GM23338 (cell line): ENCODE data around the gene SBF2. TPM values are rescaled to one million over a fixed set of nuclear protein-coding genes. Genes with fewer than 3 reads are reported as not detected.

Experiments used
- ATAC-seq: fragments of 200-7000 bp; cut with Tn5 transposase; 3 replicates; pipeline ENCODE4 v1.9.1; 2020
- DNase-seq: peaks from one replicate; pipeline ENCODE4 v3.0.0-alpha.2; 2015; ENCODE audit warnings: low spot score
- H2AFZ ChIP-seq: fragments of 200-600 bp; sonication (generic); 2 replicates; pipeline ENCODE4 v1.8.0; 2016; ENCODE audit warnings: antibody characterized with exemption, mild to moderate bottlenecking, moderate library complexity
- H3F3A ChIP-seq: fragments of 200-600 bp; sonication (generic); replicated peaks from 2 replicates; pipeline ENCODE4 v1.8.0; 2017; ENCODE audit warnings: antibody characterized with exemption, mixed run types, low read depth
- H3K27ac ChIP-seq: fragments of 200-600 bp; sonication (generic); 2 replicates; pipeline ENCODE4 v1.6.1; 2016; ENCODE audit warnings: low read depth
- H3K27me3 ChIP-seq: fragments of 200-600 bp; sonication (generic); 2 replicates; pipeline ENCODE4 v1.8.0; 2016; ENCODE audit warnings: mild to moderate bottlenecking, mixed run types, moderate library complexity; ENCODE audit not compliant: insufficient read depth
- H3K36me3 ChIP-seq: fragments of 200-600 bp; sonication (generic); 2 replicates; pipeline ENCODE4 v1.8.0; 2016; ENCODE audit warnings: mild to moderate bottlenecking; ENCODE audit not compliant: insufficient read depth
- H3K4me1 ChIP-seq: fragments of 200-600 bp; sonication (generic); 2 replicates; pipeline ENCODE4 v1.8.0; 2016; ENCODE audit warnings: mild to moderate bottlenecking, moderate library complexity; ENCODE audit not compliant: insufficient read depth
- H3K4me2 ChIP-seq: fragments of 200-600 bp; sonication (generic); 2 replicates; pipeline ENCODE4 v1.7.1; 2017; ENCODE audit warnings: mixed run types
- H3K4me3 ChIP-seq: fragments of 200-600 bp; sonication (generic); 2 replicates; pipeline ENCODE4 v1.6.1; 2016; ENCODE audit warnings: mixed run types
- H3K79me2 ChIP-seq: fragments of 200-600 bp; sonication (generic); replicated peaks from 2 replicates; pipeline ENCODE4 v1.8.0; 2017; ENCODE audit warnings: mild to moderate bottlenecking; ENCODE audit not compliant: insufficient read depth
- H3K9me2 ChIP-seq: fragments of 200-600 bp; sonication (generic); 2 replicates; pipeline ENCODE4 v1.8.0; 2017; ENCODE audit not compliant: insufficient read depth
- H4K20me1 ChIP-seq: fragments of 200-600 bp; sonication (generic); replicated peaks from 2 replicates; pipeline ENCODE4 v1.8.0; 2017; ENCODE audit warnings: mild to moderate bottlenecking; ENCODE audit not compliant: insufficient read depth
- H3K27ac Mint-ChIP-seq: 2 replicates; pipeline ENCODE4 v1.8.0; 2020; ENCODE audit warnings: inconsistent platforms, mild to moderate bottlenecking, moderate library complexity, mixed read lengths
- H3K27me3 Mint-ChIP-seq: 3 replicates; pipeline ENCODE4 v1.8.0; 2022; ENCODE audit warnings: low read depth, mild to moderate bottlenecking, moderate library complexity, mixed read lengths, inconsistent platforms; ENCODE audit not compliant: insufficient read depth, poor library complexity
- H3K36me3 Mint-ChIP-seq: 3 replicates; pipeline ENCODE4 v1.8.0; 2021; ENCODE audit warnings: low read depth, mild to moderate bottlenecking, inconsistent platforms, moderate library complexity, mixed read lengths
- H3K4me1 Mint-ChIP-seq: 3 replicates; pipeline ENCODE4 v1.8.0; 2020; ENCODE audit warnings: mild to moderate bottlenecking, inconsistent platforms, mixed read lengths
- H3K4me3 Mint-ChIP-seq: 3 replicates; pipeline ENCODE4 v1.8.0; 2021; ENCODE audit warnings: moderate library complexity, mild to moderate bottlenecking, inconsistent platforms, mixed read lengths
- H3K9me3 Mint-ChIP-seq: 3 replicates; pipeline ENCODE4 v1.8.0; 2020; ENCODE audit warnings: moderate library complexity, mild to moderate bottlenecking, inconsistent platforms, mixed read lengths
- CREB1 ChIP-seq: fragments of 250-450 bp; sonication (Bioruptor Pico); IDR thresholded peaks from 2 replicates; pipeline ENCODE4 v1.5.0; 2020; ENCODE audit warnings: low read depth, mild to moderate bottlenecking, moderate library complexity
- EZH2 ChIP-seq: fragments of 200-600 bp; sonication (generic); IDR thresholded peaks from one replicate; pipeline ENCODE4 v1.8.0; 2017; ENCODE audit warnings: antibody characterized with exemption, mild to moderate bottlenecking, low read depth; ENCODE audit not compliant: unreplicated experiment
- JUNB ChIP-seq: IDR thresholded peaks from one replicate; pipeline ENCODE4 v1.6.1; 2016; ENCODE audit warnings: antibody characterized with exemption; ENCODE audit not compliant: unreplicated experiment
- POLR2AphosphoS5 ChIP-seq: IDR thresholded peaks from 2 replicates; pipeline ENCODE4 v1.6.1; 2016; ENCODE audit warnings: antibody characterized with exemption, low read depth
- STAT1 ChIP-seq: IDR thresholded peaks from one replicate; pipeline ENCODE4 v1.6.1; 2016; ENCODE audit warnings: antibody characterized with exemption; ENCODE audit not compliant: unreplicated experiment
- ZNF114 ChIP-seq: fragments of 250-450 bp; sonication (Bioruptor Pico); IDR thresholded peaks from 2 replicates; pipeline ENCODE4 v1.5.0; 2020; ENCODE audit warnings: mild to moderate bottlenecking, moderate library complexity
- ZNF331 ChIP-seq: fragments of 250-450 bp; sonication (Bioruptor Pico); IDR thresholded peaks from 2 replicates; pipeline ENCODE4 v1.5.0; 2020; ENCODE audit warnings: low read depth, mild to moderate bottlenecking, moderate library complexity
- polyA plus RNA-seq: library from polyadenylated mRNA; unstranded; fragments of >200 nt; fragmentation: Nextera tagmentation; extraction: Ambion mirVana; gene quantifications from 2 replicates; pipeline ENCODE4 v1.2.1, GENCODE V29; 2016
- total RNA-seq: library from RNA; depleted of rRNA; stranded (reverse); fragments of >200 nt; shearing (Covaris generic); gene quantifications from 2 replicates; pipeline ENCODE4 v1.2.3, GENCODE V29; 2014
- TF ChIP-seq, protein P1 (sequence below): fragments of 250-450 bp; sonication (Bioruptor Pico); IDR thresholded peaks from 2 replicates; pipeline ENCODE4 v1.5.0; 2020; ENCODE audit warnings: mild to moderate bottlenecking, moderate library complexity
- TF ChIP-seq, protein P2 (sequence below): IDR thresholded peaks from one replicate; pipeline ENCODE4 v1.6.1; 2018; ENCODE audit warnings: antibody characterized with exemption; ENCODE audit not compliant: unreplicated experiment

Gene SBF2
- total and polyA plus RNA-seq, 2 experiments from 2014 or later, result 25.6 to 53.5 TPM

DNA sequence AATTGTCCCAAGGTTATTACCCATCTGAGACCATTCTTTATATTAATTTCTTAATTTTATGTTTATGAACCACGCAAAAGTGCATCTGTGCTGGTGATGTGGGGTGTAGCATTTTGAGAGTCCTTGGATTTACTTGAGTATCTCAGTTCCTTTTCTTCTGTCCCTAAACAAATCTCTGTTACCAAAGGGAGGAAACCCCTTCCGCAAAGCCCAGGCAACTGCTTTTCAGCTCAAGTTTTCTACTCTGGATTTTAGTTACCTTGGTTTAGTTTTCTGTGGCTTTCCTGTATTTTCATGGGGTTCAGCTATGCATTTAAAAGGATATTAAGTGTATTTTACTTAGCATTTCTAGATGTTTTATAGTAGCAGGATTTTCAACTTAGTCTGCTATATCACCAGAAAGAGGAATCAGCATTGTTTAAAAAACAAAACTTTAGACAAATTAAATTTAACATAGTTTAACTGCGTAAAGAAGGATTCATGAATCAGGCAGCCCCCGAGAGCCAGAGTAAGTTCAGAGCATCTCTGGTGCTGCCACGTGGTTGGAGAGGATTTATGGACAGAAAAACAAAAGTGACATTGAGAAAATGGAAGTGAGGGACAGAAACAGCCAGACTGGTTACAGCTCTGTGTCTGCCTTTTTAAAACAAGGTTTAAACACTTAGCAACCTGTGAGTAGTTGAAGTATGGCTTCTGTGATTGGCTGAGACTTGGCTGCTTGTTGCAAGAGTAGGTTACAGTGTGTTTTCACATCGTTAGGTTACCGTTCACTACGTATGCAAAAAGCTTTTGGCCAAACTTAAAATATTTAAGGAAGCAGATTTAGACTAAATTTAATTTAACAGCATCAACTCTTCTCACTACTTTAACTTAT lies 20.4 kb upstream of the SBF2 start (continued):
- TF ChIP-seq, protein P1, sequence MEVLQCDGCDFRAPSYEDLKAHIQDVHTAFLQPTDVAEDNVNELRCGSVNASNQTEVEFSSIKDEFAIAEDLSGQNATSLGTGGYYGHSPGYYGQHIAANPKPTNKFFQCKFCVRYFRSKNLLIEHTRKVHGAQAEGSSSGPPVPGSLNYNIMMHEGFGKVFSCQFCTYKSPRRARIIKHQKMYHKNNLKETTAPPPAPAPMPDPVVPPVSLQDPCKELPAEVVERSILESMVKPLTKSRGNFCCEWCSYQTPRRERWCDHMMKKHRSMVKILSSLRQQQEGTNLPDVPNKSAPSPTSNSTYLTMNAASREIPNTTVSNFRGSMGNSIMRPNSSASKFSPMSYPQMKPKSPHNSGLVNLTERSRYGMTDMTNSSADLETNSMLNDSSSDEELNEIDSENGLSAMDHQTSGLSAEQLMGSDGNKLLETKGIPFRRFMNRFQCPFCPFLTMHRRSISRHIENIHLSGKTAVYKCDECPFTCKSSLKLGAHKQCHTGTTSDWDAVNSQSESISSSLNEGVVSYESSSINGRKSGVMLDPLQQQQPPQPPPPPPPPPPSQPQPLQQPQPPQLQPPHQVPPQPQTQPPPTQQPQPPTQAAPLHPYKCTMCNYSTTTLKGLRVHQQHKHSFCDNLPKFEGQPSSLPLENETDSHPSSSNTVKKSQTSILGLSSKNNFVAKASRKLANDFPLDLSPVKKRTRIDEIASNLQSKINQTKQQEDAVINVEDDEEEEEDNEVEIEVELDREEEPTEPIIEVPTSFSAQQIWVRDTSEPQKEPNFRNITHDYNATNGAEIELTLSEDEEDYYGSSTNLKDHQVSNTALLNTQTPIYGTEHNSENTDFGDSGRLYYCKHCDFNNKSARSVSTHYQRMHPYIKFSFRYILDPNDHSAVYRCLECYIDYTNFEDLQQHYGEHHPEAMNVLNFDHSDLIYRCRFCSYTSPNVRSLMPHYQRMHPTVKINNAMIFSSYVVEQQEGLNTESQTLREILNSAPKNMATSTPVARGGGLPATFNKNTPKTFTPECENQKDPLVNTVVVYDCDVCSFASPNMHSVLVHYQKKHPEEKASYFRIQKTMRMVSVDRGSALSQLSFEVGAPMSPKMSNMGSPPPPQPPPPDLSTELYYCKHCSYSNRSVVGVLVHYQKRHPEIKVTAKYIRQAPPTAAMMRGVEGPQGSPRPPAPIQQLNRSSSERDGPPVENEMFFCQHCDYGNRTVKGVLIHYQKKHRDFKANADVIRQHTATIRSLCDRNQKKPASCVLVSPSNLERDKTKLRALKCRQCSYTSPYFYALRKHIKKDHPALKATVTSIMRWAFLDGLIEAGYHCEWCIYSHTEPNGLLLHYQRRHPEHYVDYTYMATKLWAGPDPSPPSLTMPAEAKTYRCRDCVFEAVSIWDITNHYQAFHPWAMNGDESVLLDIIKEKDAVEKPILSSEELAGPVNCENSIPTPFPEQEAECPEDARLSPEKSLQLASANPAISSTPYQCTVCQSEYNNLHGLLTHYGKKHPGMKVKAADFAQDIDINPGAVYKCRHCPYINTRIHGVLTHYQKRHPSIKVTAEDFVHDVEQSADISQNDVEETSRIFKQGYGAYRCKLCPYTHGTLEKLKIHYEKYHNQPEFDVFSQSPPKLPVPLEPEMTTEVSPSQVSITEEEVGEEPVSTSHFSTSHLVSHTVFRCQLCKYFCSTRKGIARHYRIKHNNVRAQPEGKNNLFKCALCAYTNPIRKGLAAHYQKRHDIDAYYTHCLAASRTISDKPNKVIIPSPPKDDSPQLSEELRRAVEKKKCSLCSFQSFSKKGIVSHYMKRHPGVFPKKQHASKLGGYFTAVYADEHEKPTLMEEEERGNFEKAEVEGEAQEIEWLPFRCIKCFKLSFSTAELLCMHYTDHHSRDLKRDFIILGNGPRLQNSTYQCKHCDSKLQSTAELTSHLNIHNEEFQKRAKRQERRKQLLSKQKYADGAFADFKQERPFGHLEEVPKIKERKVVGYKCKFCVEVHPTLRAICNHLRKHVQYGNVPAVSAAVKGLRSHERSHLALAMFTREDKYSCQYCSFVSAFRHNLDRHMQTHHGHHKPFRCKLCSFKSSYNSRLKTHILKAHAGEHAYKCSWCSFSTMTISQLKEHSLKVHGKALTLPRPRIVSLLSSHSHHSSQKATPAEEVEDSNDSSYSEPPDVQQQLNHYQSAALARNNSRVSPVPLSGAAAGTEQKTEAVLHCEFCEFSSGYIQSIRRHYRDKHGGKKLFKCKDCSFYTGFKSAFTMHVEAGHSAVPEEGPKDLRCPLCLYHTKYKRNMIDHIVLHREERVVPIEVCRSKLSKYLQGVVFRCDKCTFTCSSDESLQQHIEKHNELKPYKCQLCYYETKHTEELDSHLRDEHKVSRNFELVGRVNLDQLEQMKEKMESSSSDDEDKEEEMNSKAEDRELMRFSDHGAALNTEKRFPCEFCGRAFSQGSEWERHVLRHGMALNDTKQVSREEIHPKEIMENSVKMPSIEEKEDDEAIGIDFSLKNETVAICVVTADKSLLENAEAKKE, result no peak
- TF ChIP-seq EZH2, result no peak
- TF ChIP-seq CREB1 (CRISPR knock-in tag), result peak; percentile 51; the same call in 1 of the 2 replicates
- TF ChIP-seq STAT1, result no peak
- no peak for TF ChIP-seq POLR2AphosphoS5

DNA sequence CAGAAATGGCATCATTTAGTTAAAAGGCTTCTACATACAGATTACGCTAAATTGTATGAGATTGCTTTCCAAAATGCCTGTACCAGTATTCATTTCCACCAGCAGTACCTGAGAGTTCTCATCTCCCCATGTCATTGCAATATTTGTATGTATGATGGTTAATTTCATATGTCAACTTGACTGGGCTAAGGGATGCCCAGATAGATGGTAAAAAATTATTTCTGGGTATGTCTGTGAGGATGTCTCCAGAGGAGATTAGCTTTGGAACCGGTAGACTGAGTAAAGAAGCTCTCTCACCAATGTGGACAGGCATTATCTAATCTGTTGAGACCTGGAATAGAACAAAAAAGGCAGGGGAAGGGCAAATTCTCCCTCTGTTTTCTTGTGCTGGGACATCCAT lies 17.8 kb upstream of the SBF2 start:
- H3K36me3 ChIP-seq, result no peaks in the 10 kb centered on the region
- peaks cover 34% of the 10 kb centered on the region for H3K36me3 Mint-ChIP-seq
- peaks cover 18% of the 10 kb centered on the region for H3K9me3 Mint-ChIP-seq
- H4K20me1 ChIP-seq, result peaks cover 3% of the 10 kb centered on the region; the same call in 1 of the 2 replicates
- no peak overlapping the region for H3K27ac Mint-ChIP-seq
- peaks cover 17% of the 10 kb centered on the region for H3K27me3 ChIP-seq
- H2AFZ ChIP-seq, result no peak overlapping the region
- H3K4me3 ChIP-seq, result no peak overlapping the region
- 0 out of 2 replicates have a peak, but pooled peaks cover 7% of the 10 kb centered on the region for H3F3A ChIP-seq
- H3K9me2 ChIP-seq, result no peaks in the 10 kb centered on the region
- H3K4me1 Mint-ChIP-seq, result peaks cover 33% of the 10 kb centered on the region
- H3K27ac ChIP-seq, result no peak overlapping the region
- peaks cover 21% of the 10 kb centered on the region for H3K4me1 ChIP-seq
- peaks cover 5% of the 10 kb centered on the region for H3K79me2 ChIP-seq
- peaks cover 17% of the 10 kb centered on the region for H3K27me3 Mint-ChIP-seq
- no peak overlapping the region for H3K4me3 Mint-ChIP-seq
- no peak overlapping the region for H3K4me2 ChIP-seq
- no peak for ATAC-seq
- DNase-seq, result no peak
- TF ChIP-seq, protein P2, sequence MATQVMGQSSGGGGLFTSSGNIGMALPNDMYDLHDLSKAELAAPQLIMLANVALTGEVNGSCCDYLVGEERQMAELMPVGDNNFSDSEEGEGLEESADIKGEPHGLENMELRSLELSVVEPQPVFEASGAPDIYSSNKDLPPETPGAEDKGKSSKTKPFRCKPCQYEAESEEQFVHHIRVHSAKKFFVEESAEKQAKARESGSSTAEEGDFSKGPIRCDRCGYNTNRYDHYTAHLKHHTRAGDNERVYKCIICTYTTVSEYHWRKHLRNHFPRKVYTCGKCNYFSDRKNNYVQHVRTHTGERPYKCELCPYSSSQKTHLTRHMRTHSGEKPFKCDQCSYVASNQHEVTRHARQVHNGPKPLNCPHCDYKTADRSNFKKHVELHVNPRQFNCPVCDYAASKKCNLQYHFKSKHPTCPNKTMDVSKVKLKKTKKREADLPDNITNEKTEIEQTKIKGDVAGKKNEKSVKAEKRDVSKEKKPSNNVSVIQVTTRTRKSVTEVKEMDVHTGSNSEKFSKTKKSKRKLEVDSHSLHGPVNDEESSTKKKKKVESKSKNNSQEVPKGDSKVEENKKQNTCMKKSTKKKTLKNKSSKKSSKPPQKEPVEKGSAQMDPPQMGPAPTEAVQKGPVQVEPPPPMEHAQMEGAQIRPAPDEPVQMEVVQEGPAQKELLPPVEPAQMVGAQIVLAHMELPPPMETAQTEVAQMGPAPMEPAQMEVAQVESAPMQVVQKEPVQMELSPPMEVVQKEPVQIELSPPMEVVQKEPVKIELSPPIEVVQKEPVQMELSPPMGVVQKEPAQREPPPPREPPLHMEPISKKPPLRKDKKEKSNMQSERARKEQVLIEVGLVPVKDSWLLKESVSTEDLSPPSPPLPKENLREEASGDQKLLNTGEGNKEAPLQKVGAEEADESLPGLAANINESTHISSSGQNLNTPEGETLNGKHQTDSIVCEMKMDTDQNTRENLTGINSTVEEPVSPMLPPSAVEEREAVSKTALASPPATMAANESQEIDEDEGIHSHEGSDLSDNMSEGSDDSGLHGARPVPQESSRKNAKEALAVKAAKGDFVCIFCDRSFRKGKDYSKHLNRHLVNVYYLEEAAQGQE, result no peak
- TF ChIP-seq JUNB (no peak), ZNF331 (CRISPR knock-in tag) (no peak), ZNF114 (no peak), STAT1 (no peak)
